Effector CD4-positive, alpha-beta T cell (primary cell): ENCODE data around the gene LRRC52. TPM values are rescaled to one million over a fixed set of nuclear protein-coding genes. Genes with fewer than 3 reads are reported as not detected.

ENCODE experiments used
- DNase-seq: peaks from one replicate; pipeline ENCODE4 v3.0.0-alpha.2; 2020
- total RNA-seq: gene quantifications from one replicate; lab custom pipeline; 2026; lab: John Stamatoyannopoulos, UW

Gene LRRC52
- not detected for total RNA-seq

- no peak for DNase-seq
Observed at GRCh38 chr1:165543532-165544438, at the start of gene LRRC52. Gene LRRC52, plus strand, starts transcription at chr1:165544000. Its CDS starts 297 bp downstream, at chr1:165544297.

- DNase-seq, result no peak
Observed at GRCh38 chr1:165494949-165495857, 48.6 kb upstream of the LRRC52 start.

GRCh38 chr1:165495858-165496205, 48.0 kb upstream of the LRRC52 start:
- no peak for DNase-seq

- no peak for DNase-seq
Observed at GRCh38 chr1:165496501-165496900, 47.3 kb upstream of the LRRC52 start.

- DNase-seq, result no peak
Observed at GRCh38 chr1:165497069-165498013, 46.5 kb upstream of the LRRC52 start.

- DNase-seq, result no peak
Observed at GRCh38 chr1:165501330-165501969, 42.4 kb upstream of the LRRC52 start.

- no peak for DNase-seq
Observed at GRCh38 chr1:165501970-165502348, 41.8 kb upstream of the LRRC52 start.

GRCh38 chr1:165507570-165507969, 36.2 kb upstream of the LRRC52 start:
- DNase-seq, result no peak

GRCh38 chr1:165508291-165508690, 35.5 kb upstream of the LRRC52 start:
- DNase-seq, result no peak

GRCh38 chr1:165512816-165513215, 31.0 kb upstream of the LRRC52 start:
- DNase-seq, result no peak

GRCh38 chr1:165516469-165516868, 27.3 kb upstream of the LRRC52 start:
- no peak for DNase-seq

- no peak for DNase-seq
Observed at GRCh38 chr1:165520646-165521045, 23.2 kb upstream of the LRRC52 start.

- DNase-seq, result no peak
Observed at GRCh38 chr1:165524639-165525285, 19.0 kb upstream of the LRRC52 start.

GRCh38 chr1:165525708-165526107, 18.1 kb upstream of the LRRC52 start:
- no peak for DNase-seq

- no peak for DNase-seq
Observed at GRCh38 chr1:165527251-165528007, 16.4 kb upstream of the LRRC52 start.

GRCh38 chr1:165531021-165531420, 12.8 kb upstream of the LRRC52 start:
- DNase-seq, result no peak

- no peak for DNase-seq
Observed at GRCh38 chr1:165532053-165532452, 11.7 kb upstream of the LRRC52 start.

GRCh38 chr1:165533254-165533653, 10.5 kb upstream of the LRRC52 start:
- no peak for DNase-seq

GRCh38 chr1:165536016-165536415, 7.8 kb upstream of the LRRC52 start:
- DNase-seq, result no peak

GRCh38 chr1:165537356-165538109, 6.3 kb upstream of the LRRC52 start:
- DNase-seq, result no peak
